ENCODE measurements around the gene PVR. TPM values are rescaled to one million over a fixed set of nuclear protein-coding genes. Genes with fewer than 3 reads are reported as not detected.

PVR gene
- total RNA-seq, 2 donors from 2014 or later = 21.2 to 31.6 TPM

GRCh38 chr19:44697670-44698034, 53.9 kb downstream of the PVR start:
- Histone ChIP-seq H3K27ac (ENCODE audit: low read depth, low read length) (no peak overlapping the region), H3K27me3 (ENCODE audit: control insufficient read depth, insufficient read depth, low read length, poor library complexity, severe bottlenecking) (no peaks in the 10 kb centered on the region), H3K4me1 (ENCODE audit: control insufficient read depth, insufficient read depth, low read length) (no peaks in the 10 kb centered on the region), H3K36me3 (ENCODE audit: control insufficient read depth, insufficient read depth, low read length) (no peaks in the 10 kb centered on the region), H3K9ac (ENCODE audit: extremely low read depth, low read length, poor library complexity, severe bottlenecking) (no peak overlapping the region), H3K4me3 (ENCODE audit: low read length) (no peak overlapping the region), H3K9me3 (ENCODE audit: control insufficient read depth, low read length) (no peaks in the 10 kb centered on the region)
- DNase-seq = no peak
- no peak for TF ChIP-seq CTCF (conservative IDR thresholded peaks at IDR 0.05)
- Mint-ChIP-seq H3K9me3 (no peaks in the 10 kb centered on the region), H3K4me1 (peaks cover 5% of the 10 kb centered on the region), H3K27ac (no peak overlapping the region), H3K4me3 (no peak overlapping the region), H3K36me3 (ENCODE audit: low read depth) (no peaks in the 10 kb centered on the region), H3K27me3 (ENCODE audit: insufficient read depth) (no peaks in the 10 kb centered on the region)
- WGBS, 2 experiments (ENCODE audit: insufficient coverage in 1 of 2, insufficient read length in 1 of 2) = 88 to 90% methylated on average over 3 to 4 of the region's 4 CpGs

- no peak within 1 kb of the TSS for H3K4me3 Mint-ChIP-seq
Observed at GRCh38 chr19:44698492-44699201, 54.9 kb downstream of the PVR start, which contains the start of gene CEACAM16. CEACAM16 (plus strand) TSS chr19:44699151; CDS start chr19:44701457, 2,306 bp downstream.

GRCh38 chr19:44700547-44700946, 56.8 kb downstream of the PVR start:
- H3K4me1 ChIP-seq (ENCODE audit: control insufficient read depth, insufficient read depth, low read length) = no peaks in the 10 kb centered on the region
- Mint-ChIP-seq H3K4me1 (peaks cover 5% of the 10 kb centered on the region), H3K9me3 (no peaks in the 10 kb centered on the region), H3K27me3 (ENCODE audit: insufficient read depth) (no peaks in the 10 kb centered on the region), H3K27ac (no peak overlapping the region), H3K4me3 (no peak overlapping the region), H3K36me3 (ENCODE audit: low read depth) (no peaks in the 10 kb centered on the region)
- no peak overlapping the region for H3K27ac ChIP-seq (ENCODE audit: low read depth, low read length)
- no peak overlapping the region for H3K9ac ChIP-seq (ENCODE audit: extremely low read depth, low read length, poor library complexity, severe bottlenecking)
- no peaks in the 10 kb centered on the region for H3K36me3 ChIP-seq (ENCODE audit: control insufficient read depth, insufficient read depth, low read length)
- H3K9me3 ChIP-seq (ENCODE audit: control insufficient read depth, low read length) = no peaks in the 10 kb centered on the region
- DNase-seq = no peak
- TF ChIP-seq CTCF (conservative IDR thresholded peaks at IDR 0.05) = no peak
- 94 to 98% methylated on average over 3 to 5 of the region's 5 CpGs for WGBS, 2 experiments (ENCODE audit: insufficient coverage in 1 of 2, insufficient read length in 1 of 2)
- H3K27me3 ChIP-seq (ENCODE audit: control insufficient read depth, insufficient read depth, low read length, poor library complexity, severe bottlenecking) = no peaks in the 10 kb centered on the region
- H3K4me3 ChIP-seq (ENCODE audit: low read length) = no peak overlapping the region

More at GRCh38 chr19:44698492-44699201, 54.9 kb downstream of the PVR start, which contains the start of gene CEACAM16:
- no peaks in the 10 kb centered on the region for H3K9me3 ChIP-seq (ENCODE audit: control insufficient read depth, low read length)
- no peak within 1 kb of the TSS for H3K4me3 ChIP-seq (ENCODE audit: low read length)
- TF ChIP-seq CTCF (conservative IDR thresholded peaks at IDR 0.05) = no peak
- H3K36me3 ChIP-seq (ENCODE audit: control insufficient read depth, insufficient read depth, low read length) = no peaks in the 10 kb centered on the region
- H3K27me3 ChIP-seq (ENCODE audit: control insufficient read depth, insufficient read depth, low read length, poor library complexity, severe bottlenecking) = no peaks in the 10 kb centered on the region
- no peak within 1 kb of the TSS for H3K9ac ChIP-seq (ENCODE audit: extremely low read depth, low read length, poor library complexity, severe bottlenecking)
- WGBS, 2 experiments (ENCODE audit: insufficient coverage in 1 of 2, insufficient read length in 1 of 2) = 90 to 98% methylated on average over 9 to 13 of the region's 13 CpGs
- Mint-ChIP-seq H3K27ac (no peak within 1 kb of the TSS), H3K9me3 (no peaks in the 10 kb centered on the region), H3K36me3 (ENCODE audit: low read depth) (no peaks in the 10 kb centered on the region), H3K27me3 (ENCODE audit: insufficient read depth) (no peaks in the 10 kb centered on the region), H3K4me1 (peaks cover 5% of the 10 kb centered on the region)
- DNase-seq = no peak
- H3K4me1 ChIP-seq (ENCODE audit: control insufficient read depth, insufficient read depth, low read length) = no peaks in the 10 kb centered on the region
- H3K27ac ChIP-seq (ENCODE audit: low read depth, low read length) = no peak within 1 kb of the TSS

Measured in endodermal cell (in vitro differentiated cells).